NT2/D1 (cell line): ENCODE data around the gene CDADC1.

Experiments used
- DNase-seq: peaks from one replicate; pipeline ENCODE4 v3.0.0-alpha.2; 2011; ENCODE audit warnings: low read depth, low spot score
- H3K27me3 ChIP-seq: 2 replicates; pipeline ENCODE4 v1.6.0; 2011; ENCODE audit warnings: mild to moderate bottlenecking; ENCODE audit not compliant: insufficient read length, insufficient read depth
- H3K36me3 ChIP-seq: 2 replicates; pipeline ENCODE4 v1.6.1; 2011; ENCODE audit warnings: mild to moderate bottlenecking, low read length, mixed read lengths; ENCODE audit not compliant: insufficient read depth, insufficient read length
- H3K4me1 ChIP-seq: 2 replicates; pipeline ENCODE4 v1.5.1; 2011; ENCODE audit not compliant: insufficient read depth, insufficient read length
- H3K4me3 ChIP-seq: 2 replicates; pipeline ENCODE4 v1.5.1; 2011; ENCODE audit warnings: low read depth; ENCODE audit not compliant: insufficient read length
- H3K9ac ChIP-seq: 2 replicates; pipeline ENCODE4 v1.6.0; 2011; ENCODE audit warnings: low read depth; ENCODE audit not compliant: insufficient read length
- H3K9me3 ChIP-seq: 2 replicates; pipeline ENCODE4 v1.5.1; 2011; ENCODE audit warnings: mild to moderate bottlenecking, low read length; ENCODE audit not compliant: insufficient read depth
- SUZ12 ChIP-seq: IDR thresholded peaks from 2 replicates; pipeline ENCODE4 v1.6.1; 2011; ENCODE audit not compliant: insufficient read length, insufficient read depth; ENCODE audit errors: extremely low read depth
- YY1 ChIP-seq: IDR thresholded peaks from 2 replicates; pipeline ENCODE4 v1.6.1; 2011; ENCODE audit not compliant: insufficient read length, insufficient read depth
- ZNF274 ChIP-seq: IDR thresholded peaks from 2 replicates; pipeline ENCODE4 v1.6.1; 2011; ENCODE audit warnings: mild to moderate bottlenecking, low read depth, low read length

The CDADC1 gene

GRCh38 chr13:49305792-49306425 lies 58.2 kb downstream of the CDADC1 start:
- Histone ChIP-seq H3K36me3 (no peaks in the 10 kb centered on the region), H3K4me1 (no peaks in the 10 kb centered on the region), H3K9me3 (no peaks in the 10 kb centered on the region), H3K27me3 (no peaks in the 10 kb centered on the region), H3K9ac (no peak overlapping the region), H3K4me3 (no peak overlapping the region)
- DNase-seq: no peak
- TF ChIP-seq YY1 (no peak), ZNF274 (no peak), SUZ12 (no peak)

DNA sequence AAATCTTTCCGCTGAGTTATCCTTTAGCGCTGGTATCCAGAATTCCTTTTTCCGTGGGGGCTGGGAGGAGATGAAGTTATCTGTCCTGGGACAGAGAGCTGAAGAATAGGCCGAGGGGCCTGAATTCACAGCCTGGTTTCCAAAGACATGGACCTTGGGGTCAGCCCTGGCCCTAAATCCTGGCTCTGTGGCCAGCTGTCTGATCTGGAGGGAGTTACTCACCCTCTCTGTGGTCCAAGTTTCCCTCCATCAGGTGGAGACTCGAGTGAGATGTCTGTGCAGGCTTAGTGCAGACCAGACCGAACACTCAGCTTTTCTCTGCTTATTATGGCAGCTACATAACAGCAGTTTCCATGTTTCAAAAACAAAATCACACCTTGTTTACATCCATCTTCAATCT lies 59.6 kb downstream of the CDADC1 start:
- H3K4me1 ChIP-seq: no peaks in the 10 kb centered on the region
- H3K9ac ChIP-seq: no peak overlapping the region
- H3K27me3 ChIP-seq: no peaks in the 10 kb centered on the region
- H3K9me3 ChIP-seq: no peaks in the 10 kb centered on the region
- H3K4me3 ChIP-seq: no peak overlapping the region
- no peaks in the 10 kb centered on the region for H3K36me3 ChIP-seq
- TF ChIP-seq SUZ12 (no peak), YY1 (no peak), ZNF274 (no peak)
- DNase-seq: no peak

- H3K27me3 ChIP-seq: no peaks in the 10 kb centered on the region
- H3K4me3 ChIP-seq: no peak overlapping the region
- H3K9ac ChIP-seq: no peak overlapping the region
- DNase-seq: no peak
- no peaks in the 10 kb centered on the region for H3K4me1 ChIP-seq
- H3K36me3 ChIP-seq: no peaks in the 10 kb centered on the region
- no peak for TF ChIP-seq SUZ12
- no peak for TF ChIP-seq ZNF274
- no peak for TF ChIP-seq YY1
- no peaks in the 10 kb centered on the region for H3K9me3 ChIP-seq
Observed at GRCh38 chr13:49308097-49308875, 60.6 kb downstream of the CDADC1 start.

GRCh38 chr13:49308921-49309408 lies 61.2 kb downstream of the CDADC1 start:
- Histone ChIP-seq H3K27me3 (no peaks in the 10 kb centered on the region), H3K9ac (no peak overlapping the region), H3K9me3 (no peaks in the 10 kb centered on the region), H3K4me3 (no peak overlapping the region), H3K36me3 (no peaks in the 10 kb centered on the region), H3K4me1 (no peaks in the 10 kb centered on the region)
- no peak for DNase-seq
- TF ChIP-seq ZNF274 (no peak), YY1 (no peak), SUZ12 (no peak)

DNA sequence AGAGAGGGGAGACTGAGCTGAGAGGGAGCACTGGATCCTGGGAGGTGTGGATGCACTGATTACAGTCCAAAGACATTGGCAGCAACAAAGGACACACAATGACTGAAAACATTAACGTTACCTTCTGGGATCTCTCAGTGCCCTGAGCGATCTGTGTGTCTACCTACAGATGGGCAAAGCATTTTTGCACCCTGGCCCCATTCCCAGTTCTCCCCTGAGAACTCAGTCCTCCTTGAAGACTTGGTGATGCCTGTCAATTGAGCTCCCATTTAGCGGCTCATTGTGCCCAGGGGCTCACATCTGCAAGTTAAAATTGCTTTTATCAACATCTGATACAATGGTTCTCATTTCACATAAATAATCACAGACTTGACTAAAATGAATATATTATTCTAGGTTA lies 62.5 kb downstream of the CDADC1 start:
- no peaks in the 10 kb centered on the region for H3K27me3 ChIP-seq
- H3K9ac ChIP-seq: no peak overlapping the region
- DNase-seq: no peak
- no peaks in the 10 kb centered on the region for H3K9me3 ChIP-seq
- no peak for TF ChIP-seq YY1
- H3K36me3 ChIP-seq: no peaks in the 10 kb centered on the region
- H3K4me1 ChIP-seq: no peaks in the 10 kb centered on the region
- H3K4me3 ChIP-seq: no peak overlapping the region

DNA sequence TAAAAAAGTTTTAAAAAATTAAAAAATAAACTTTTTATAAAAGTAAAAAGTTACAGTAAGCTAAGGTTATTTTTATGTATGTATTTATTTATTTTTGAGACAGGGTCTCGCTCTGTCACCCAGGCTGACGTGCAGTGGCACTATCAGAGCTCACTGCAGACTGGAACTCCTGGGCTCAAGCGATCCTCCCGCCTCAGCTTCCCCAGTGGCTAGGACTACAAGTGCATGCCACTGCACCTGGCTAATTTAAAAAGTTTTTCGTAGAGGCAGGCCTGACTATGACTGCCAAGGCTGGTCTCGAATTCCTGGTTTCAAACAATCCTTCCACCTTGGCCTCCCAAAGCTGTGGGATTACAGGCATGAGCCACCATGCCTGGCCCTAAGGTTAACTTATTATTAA lies 64.1 kb downstream of the CDADC1 start:
- H3K4me3 ChIP-seq: no peak overlapping the region
- no peaks in the 10 kb centered on the region for H3K36me3 ChIP-seq
- no peaks in the 10 kb centered on the region for H3K9me3 ChIP-seq
- no peak for DNase-seq
- TF ChIP-seq YY1 (no peak), SUZ12 (no peak), ZNF274 (no peak)
- no peak overlapping the region for H3K9ac ChIP-seq
- H3K4me1 ChIP-seq: no peaks in the 10 kb centered on the region
- H3K27me3 ChIP-seq: no peaks in the 10 kb centered on the region

- TF ChIP-seq YY1 (no peak), SUZ12 (no peak), ZNF274 (no peak)
- Histone ChIP-seq H3K36me3 (no peaks in the 10 kb centered on the region), H3K9ac (no peak overlapping the region), H3K27me3 (no peaks in the 10 kb centered on the region), H3K4me1 (no peaks in the 10 kb centered on the region), H3K9me3 (no peaks in the 10 kb centered on the region), H3K4me3 (no peak overlapping the region)
- no peak for DNase-seq
Observed at GRCh38 chr13:49314344-49314882, 66.7 kb downstream of the CDADC1 start.
